ENCODE data around the gene TBKBP1. TPM values are rescaled to one million over a fixed set of nuclear protein-coding genes. Genes with fewer than 3 reads are reported as not detected.

Gene TBKBP1
- total RNA-seq, 1 experiment from 2014 or later = 3.3 TPM

DNA sequence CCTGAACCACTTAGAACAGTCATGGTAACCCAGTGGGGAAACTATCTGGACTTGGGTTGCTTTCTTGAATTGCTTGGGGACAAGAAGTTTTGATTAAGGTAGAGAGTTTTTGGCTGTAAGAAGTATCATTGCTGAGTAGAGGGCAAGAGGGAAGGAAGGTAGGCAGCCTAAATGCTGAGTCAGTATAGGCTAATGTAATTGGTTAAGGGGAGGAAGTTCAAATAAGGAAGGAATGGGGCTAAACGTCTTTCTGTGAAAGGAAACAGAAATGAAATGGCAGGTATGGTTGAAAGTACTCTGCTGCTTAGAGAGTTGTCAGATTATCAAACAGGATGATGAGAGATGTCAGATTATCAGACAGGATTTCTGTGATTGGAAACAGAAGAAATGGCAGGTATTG lies 23.9 kb upstream of the TBKBP1 start:
- Histone ChIP-seq H3K9me2 (ENCODE audit: insufficient read depth) (no peaks in the 10 kb centered on the region), H3K9me3 (ENCODE audit: insufficient read depth, low read depth) (no peaks in the 10 kb centered on the region), H4K20me1 (ENCODE audit: insufficient read depth) (peaks cover 57% of the 10 kb centered on the region), H3K4me2 (no peak overlapping the region), H3K27ac (peak overlapping the region; percentile 17; the same call in 1 of the 2 replicates), H2AFZ (no peak overlapping the region), H3K79me2 (ENCODE audit: low read depth) (peaks cover 38% of the 10 kb centered on the region), H3F3A (ENCODE audit: insufficient read depth, low read depth) (peaks cover 78% of the 10 kb centered on the region), H3K4me1 (replicated peaks; ENCODE audit: insufficient read depth) (no peaks in the 10 kb centered on the region), H3K36me3 (ENCODE audit: low read depth) (peaks cover 87% of the 10 kb centered on the region), H3K4me3 (no peak overlapping the region), H3K27me3 (ENCODE audit: insufficient read depth, low read depth) (no peaks in the 10 kb centered on the region)
- intact Hi-C loops (cut with micrococcal nuclease; ENCODE audit: unreplicated experiment) = no loop called here
- TF ChIP-seq, protein P1, sequence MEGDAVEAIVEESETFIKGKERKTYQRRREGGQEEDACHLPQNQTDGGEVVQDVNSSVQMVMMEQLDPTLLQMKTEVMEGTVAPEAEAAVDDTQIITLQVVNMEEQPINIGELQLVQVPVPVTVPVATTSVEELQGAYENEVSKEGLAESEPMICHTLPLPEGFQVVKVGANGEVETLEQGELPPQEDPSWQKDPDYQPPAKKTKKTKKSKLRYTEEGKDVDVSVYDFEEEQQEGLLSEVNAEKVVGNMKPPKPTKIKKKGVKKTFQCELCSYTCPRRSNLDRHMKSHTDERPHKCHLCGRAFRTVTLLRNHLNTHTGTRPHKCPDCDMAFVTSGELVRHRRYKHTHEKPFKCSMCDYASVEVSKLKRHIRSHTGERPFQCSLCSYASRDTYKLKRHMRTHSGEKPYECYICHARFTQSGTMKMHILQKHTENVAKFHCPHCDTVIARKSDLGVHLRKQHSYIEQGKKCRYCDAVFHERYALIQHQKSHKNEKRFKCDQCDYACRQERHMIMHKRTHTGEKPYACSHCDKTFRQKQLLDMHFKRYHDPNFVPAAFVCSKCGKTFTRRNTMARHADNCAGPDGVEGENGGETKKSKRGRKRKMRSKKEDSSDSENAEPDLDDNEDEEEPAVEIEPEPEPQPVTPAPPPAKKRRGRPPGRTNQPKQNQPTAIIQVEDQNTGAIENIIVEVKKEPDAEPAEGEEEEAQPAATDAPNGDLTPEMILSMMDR (conservative IDR thresholded peaks at IDR 0.05) = no peak
- TF ChIP-seq EZH2 (IDR thresholded peaks at IDR 0.05; ENCODE audit: low read depth) = no peak
- ChIA-PET POLR2A (ENCODE audit: unreplicated experiment) (no interaction called here), CTCF (no interaction called here)
- no peak for DNase-seq
- no TSS peak for BruUV-seq (replicated peaks)

DNA sequence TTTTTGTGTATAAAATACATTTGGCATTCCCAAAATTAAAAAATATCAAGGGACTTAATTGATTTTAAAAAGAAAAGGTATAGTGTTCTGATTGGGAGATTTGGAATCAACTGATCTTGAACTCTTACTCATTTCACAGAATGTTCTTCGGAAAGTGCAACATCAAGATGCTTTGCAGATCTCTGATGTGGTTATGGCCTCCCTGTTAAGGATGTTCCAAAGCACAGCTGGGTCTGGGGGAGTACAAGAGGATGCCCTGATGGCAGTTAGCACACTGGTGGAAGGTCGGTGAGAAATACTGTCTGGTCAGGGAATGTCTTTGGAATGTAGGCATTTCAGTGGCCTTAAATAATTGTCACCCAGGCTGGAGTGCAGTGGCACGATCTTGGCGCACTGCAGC lies 19.5 kb upstream of the TBKBP1 start:
- TF ChIP-seq EZH2 (IDR thresholded peaks at IDR 0.05; ENCODE audit: low read depth) = no peak
- TF ChIP-seq, protein P1 (conservative IDR thresholded peaks at IDR 0.05) = no peak
- Histone ChIP-seq H3K4me2 (no peak overlapping the region), H3K9me3 (ENCODE audit: insufficient read depth, low read depth) (no peaks in the 10 kb centered on the region), H3K79me2 (ENCODE audit: low read depth) (peaks cover 34% of the 10 kb centered on the region), H3K9me2 (ENCODE audit: insufficient read depth) (no peaks in the 10 kb centered on the region), H3K4me1 (replicated peaks; ENCODE audit: insufficient read depth) (no peaks in the 10 kb centered on the region), H2AFZ (no peak overlapping the region), H3K36me3 (ENCODE audit: low read depth) (peaks cover 88% of the 10 kb centered on the region), H3K4me3 (no peak overlapping the region), H3F3A (ENCODE audit: insufficient read depth, low read depth) (peaks cover 90% of the 10 kb centered on the region), H4K20me1 (ENCODE audit: insufficient read depth) (peaks cover 59% of the 10 kb centered on the region), H3K27me3 (ENCODE audit: insufficient read depth, low read depth) (no peaks in the 10 kb centered on the region), H3K27ac (no peak overlapping the region; the same call in 1 of the 2 replicates)
- intact Hi-C loops (cut with micrococcal nuclease; ENCODE audit: unreplicated experiment) = no loop called here
- POLR2A ChIA-PET (ENCODE audit: unreplicated experiment) = no interaction called here
- TSS peak; percentile 1 for BruUV-seq (replicated peaks)
- DNase-seq = no peak
- CTCF ChIA-PET = interaction anchor here (0.6 kb wide), 1 partner anchor 67 kb away, joined by 3 read pairs; no protein-coding TSS in a partner anchor

DNA sequence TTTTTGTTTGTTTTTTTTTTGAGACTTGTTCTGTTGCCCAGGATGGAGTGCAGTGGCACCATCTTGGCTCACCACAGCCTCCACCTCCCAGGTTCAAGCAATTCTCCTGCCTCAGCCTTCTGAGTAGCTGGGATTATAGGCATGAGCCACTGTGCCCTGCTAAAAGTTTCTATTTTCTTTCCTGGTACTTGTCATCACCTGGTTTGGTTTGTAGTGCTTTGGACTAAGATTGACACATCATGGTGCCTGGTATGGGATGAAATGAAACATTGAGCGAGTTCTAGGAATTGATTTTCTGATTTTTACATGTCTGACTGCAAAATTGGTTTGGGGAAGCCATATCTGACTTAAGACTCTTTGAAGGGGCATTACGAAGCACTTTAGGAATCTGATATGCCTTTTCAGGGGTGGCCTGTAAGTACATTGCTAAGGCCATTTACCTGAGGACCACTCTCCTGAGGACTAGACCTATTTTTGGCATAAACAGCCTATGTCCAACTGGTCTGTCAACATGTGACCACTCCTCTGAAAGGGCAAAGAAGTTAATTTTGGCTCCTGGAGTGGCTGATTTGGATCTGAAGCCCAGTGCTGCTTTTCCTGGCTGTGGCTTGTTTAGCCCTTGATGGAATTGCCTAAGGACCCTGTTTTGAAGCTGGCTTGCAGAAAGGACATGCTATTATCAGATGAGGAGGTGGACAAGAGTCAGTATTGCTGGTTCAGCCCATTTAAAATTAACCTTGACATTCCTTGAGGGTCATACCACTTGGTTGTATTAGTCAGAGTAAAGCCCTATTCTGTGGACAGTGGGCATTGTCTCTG lies 18.4 kb upstream of the TBKBP1 start:
- H3K27me3 ChIP-seq (ENCODE audit: insufficient read depth, low read depth) = no peaks in the 10 kb centered on the region
- no peak overlapping the region for H2AFZ ChIP-seq
- peaks cover 90% of the 10 kb centered on the region for H3F3A ChIP-seq (ENCODE audit: insufficient read depth, low read depth)
- no peak overlapping the region for H3K4me3 ChIP-seq
- ChIA-PET POLR2A (ENCODE audit: unreplicated experiment) (no interaction called here), CTCF (no interaction called here)
- H3K9me2 ChIP-seq (ENCODE audit: insufficient read depth) = no peaks in the 10 kb centered on the region
- no peaks in the 10 kb centered on the region for H3K4me1 ChIP-seq (replicated peaks; ENCODE audit: insufficient read depth)
- TF ChIP-seq, protein P1 (conservative IDR thresholded peaks at IDR 0.05) = no peak
- no peak for TF ChIP-seq EZH2 (IDR thresholded peaks at IDR 0.05; ENCODE audit: low read depth)
- H3K4me2 ChIP-seq = no peak overlapping the region
- no TSS peak for BruUV-seq (replicated peaks)
- H3K79me2 ChIP-seq (ENCODE audit: low read depth) = peaks cover 34% of the 10 kb centered on the region
- H3K9me3 ChIP-seq (ENCODE audit: insufficient read depth, low read depth) = no peaks in the 10 kb centered on the region
- no peak for DNase-seq
- peaks cover 62% of the 10 kb centered on the region for H4K20me1 ChIP-seq (ENCODE audit: insufficient read depth)
- intact Hi-C loops (cut with micrococcal nuclease; ENCODE audit: unreplicated experiment) = no loop called here
- H3K36me3 ChIP-seq (ENCODE audit: low read depth) = peaks cover 88% of the 10 kb centered on the region
- no peak overlapping the region for H3K27ac ChIP-seq

Measured in PC-9 (cell line).